Heart left ventricle (tissue), 16 donors: ENCODE results near the gene DEUP1. TPM values are rescaled to one million over a fixed set of nuclear protein-coding genes. Genes with fewer than 3 reads are reported as not detected.
A peak's percentile ranks its signal among the peaks of the same experiment; 100 is the strongest.

Experiments used
- ATAC-seq, 4 donors: fragments of 200-7000 bp; cut with Tn5 transposase; one replicate each; pipeline ENCODE4 v1.9.1; 2020 to 2022; ENCODE audit warnings: moderate library complexity in 4 of 4, mild to moderate bottlenecking in 3 of 4, moderate number of reproducible peaks in 1 of 4
- DNase-seq, 5 donors: peaks; one replicate each; pipeline ENCODE4 v3.0.0-alpha.2; 2020
- H3K27ac ChIP-seq, 12 donors: fragments of 200-600 bp; sonication (generic) in 4 of 12; one replicate each; pipeline versions ENCODE4 v1.5.0 to v1.8.0; 2016 to 2022; ENCODE audit warnings: mild to moderate bottlenecking in 2 of 12
- H3K27me3 ChIP-seq, 9 donors: fragments of 200-600 bp; sonication (generic) in 2 of 9; one replicate each; pipeline versions ENCODE4 v1.5.1 to v1.8.0; 2016 to 2022; ENCODE audit warnings: mild to moderate bottlenecking in 3 of 9
- H3K36me3 ChIP-seq, 9 donors: fragments of 200-600 bp; sonication (generic) in 2 of 9; one replicate each; pipeline versions ENCODE4 v1.5.0 to v1.8.0; 2018 to 2022; ENCODE audit warnings: mild to moderate bottlenecking in 2 of 9
- H3K4me1 ChIP-seq, 12 donors: fragments of 200-600 bp; sonication (generic) in 4 of 12; one replicate each; pipeline versions ENCODE4 v1.5.0 to v1.8.0; 2016 to 2022; ENCODE audit warnings: mild to moderate bottlenecking in 3 of 12
- H3K4me3 ChIP-seq, 12 donors: fragments of 200-600 bp; sonication (generic) in 4 of 12; one replicate each; pipeline versions ENCODE4 v1.5.0 to v1.8.0; 2017 to 2022; ENCODE audit warnings: mild to moderate bottlenecking in 9 of 12, moderate library complexity in 4 of 12
- H3K9me3 ChIP-seq, 12 donors: fragments of 200-600 bp; sonication (generic) in 4 of 12; one replicate each; pipeline versions ENCODE4 v1.5.0 to v1.8.0; 2016 to 2022; ENCODE audit warnings: mild to moderate bottlenecking in 1 of 12
- POLR2A ChIP-seq, 2 donors: fragments of 450-650 bp; IDR thresholded peaks; one replicate each; pipeline ENCODE4 v1.6.1; 2017; ENCODE audit warnings: antibody characterized with exemption in 2 of 2, mild to moderate bottlenecking in 2 of 2, moderate library complexity in 2 of 2
- WGBS, 4 donors: extraction: QIAGEN DNeasy Blood & Tissue Kit in 2 of 4; methylation state at CpG; one replicate each; pipeline versions ENCODE4 v1.1.5 to v1.1.7; 2013 to 2018; 5-methylcytosine and 5-hydroxymethylcytosine counted together
- intact Hi-C, 10 donors: fragments of 100-400 bp; cut with DNase I; formaldehyde crosslinking; loops; one replicate each; pipeline versions ENCODE4 v1.11.1 to v1.14.2; 2022
- polyA plus RNA-seq, 2 donors: library from polyadenylated mRNA; stranded (reverse); fragments of 200-250 nt; gene quantifications; one replicate each; pipeline ENCODE4 v1.2.3, GENCODE V29; 2013
- total RNA-seq, 9 donors: library from RNA; depleted of rRNA in 2 of 9; stranded (reverse); fragments of >200 nt in 2 of 9; fragmentation: NEBNext Ultra II Directional in 3 of 9; extraction: Animal tissue kit (Norgen Biotek cat#: 25700) in 3 of 9; gene quantifications; one replicate each; pipeline versions ENCODE4 v1.1.0 to v1.2.4, GENCODE V29; 2016 to 2023
- TF ChIP-seq, protein P1 (sequence below), 12 donors: fragments of 200-600 bp; sonication (generic) in 4 of 12; IDR thresholded peaks; one replicate each; pipeline versions ENCODE4 v1.5.0 to v1.8.0; 2018 to 2022; ENCODE audit warnings: antibody characterized with exemption in 12 of 12, mild to moderate bottlenecking in 5 of 12
- donor health status: ischemic (EF 13 %, LVEDD 7.1; RV severe dilation, severe dysfunction).
- donor health status: healthy with polysubstance abuse.
- donor health status: DM: no; HTN: yes; CAD: no.
- donor health status: DM: no; HTN: no; CAD: no.
- donor health status: ischemic (EF 25% LVEDD 6.9; RV normal size, moderate dysfunction).
- donor health status: ischemic (EF 25% LVEDD 5.7; RV mildly dilated, moderate dysfunction).
- donor health status: healthy.
- donor health status: DM: yes; HTN: yes; CAD: no.
- donor health status: ischemic (EF 35%, LVEDD 5.7; RV mildly dilated, moderate dysfunction).
- donor health status: nonischemic (EF 11% LVEDD 7.7; RV severe dilation, severe dysfunction).
- donor health status: DM: yes; HTN: yes; CAD: no.
- donor health status: PGD.
- donor health status: ischemic (EF 29% LVEDD 5.4; RV normal size, mild dysfunction).
- donor health status: nonischemic (EF 23%, LVEDD 6.1; RV moderate dilation, normal function).

Gene DEUP1
- total and polyA plus RNA-seq, 11 donors: not detected

DNA sequence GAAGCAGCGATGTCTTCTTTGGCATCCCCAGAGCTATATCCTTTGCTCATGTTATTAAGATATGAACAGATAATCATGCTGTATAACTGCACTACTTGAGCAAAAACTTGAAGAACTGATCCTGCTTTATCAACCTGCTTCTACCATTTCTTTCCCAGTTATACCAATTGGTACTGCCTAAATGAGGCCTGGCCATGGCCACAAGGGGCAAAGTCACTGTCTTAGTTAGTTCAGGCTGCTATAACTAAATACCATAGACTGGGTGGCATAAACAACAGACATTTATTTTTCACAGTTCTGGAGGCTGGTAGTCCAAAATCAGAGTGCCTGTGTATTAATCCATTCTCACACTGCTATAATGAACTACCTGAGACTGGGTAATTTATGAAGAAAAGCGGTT is 37.5 kb downstream of the DEUP1 start:
- no peak for TF ChIP-seq POLR2A (IDR thresholded peaks at IDR 0.05)
- TF ChIP-seq, protein P1, sequence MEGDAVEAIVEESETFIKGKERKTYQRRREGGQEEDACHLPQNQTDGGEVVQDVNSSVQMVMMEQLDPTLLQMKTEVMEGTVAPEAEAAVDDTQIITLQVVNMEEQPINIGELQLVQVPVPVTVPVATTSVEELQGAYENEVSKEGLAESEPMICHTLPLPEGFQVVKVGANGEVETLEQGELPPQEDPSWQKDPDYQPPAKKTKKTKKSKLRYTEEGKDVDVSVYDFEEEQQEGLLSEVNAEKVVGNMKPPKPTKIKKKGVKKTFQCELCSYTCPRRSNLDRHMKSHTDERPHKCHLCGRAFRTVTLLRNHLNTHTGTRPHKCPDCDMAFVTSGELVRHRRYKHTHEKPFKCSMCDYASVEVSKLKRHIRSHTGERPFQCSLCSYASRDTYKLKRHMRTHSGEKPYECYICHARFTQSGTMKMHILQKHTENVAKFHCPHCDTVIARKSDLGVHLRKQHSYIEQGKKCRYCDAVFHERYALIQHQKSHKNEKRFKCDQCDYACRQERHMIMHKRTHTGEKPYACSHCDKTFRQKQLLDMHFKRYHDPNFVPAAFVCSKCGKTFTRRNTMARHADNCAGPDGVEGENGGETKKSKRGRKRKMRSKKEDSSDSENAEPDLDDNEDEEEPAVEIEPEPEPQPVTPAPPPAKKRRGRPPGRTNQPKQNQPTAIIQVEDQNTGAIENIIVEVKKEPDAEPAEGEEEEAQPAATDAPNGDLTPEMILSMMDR (IDR thresholded peaks at IDR 0.05): no peak
- ATAC-seq (no peak), DNase-seq (no peak)
- Histone ChIP-seq H3K27me3 (no peaks in the 10 kb centered on the region), H3K36me3 (no peaks in the 10 kb centered on the region), H3K9me3 (peaks cover 0 to 10% (median 0%) of the 10 kb centered on the region in 12 donors), H3K4me3 (no peak overlapping the region), H3K4me1 (no peaks in the 10 kb centered on the region), H3K27ac (no peak overlapping the region)
- 90 to 96% (median 94%) methylated on average over 2 of the region's 2 CpGs for WGBS, 4 donors
- intact Hi-C loops: no loop called here

DNA sequence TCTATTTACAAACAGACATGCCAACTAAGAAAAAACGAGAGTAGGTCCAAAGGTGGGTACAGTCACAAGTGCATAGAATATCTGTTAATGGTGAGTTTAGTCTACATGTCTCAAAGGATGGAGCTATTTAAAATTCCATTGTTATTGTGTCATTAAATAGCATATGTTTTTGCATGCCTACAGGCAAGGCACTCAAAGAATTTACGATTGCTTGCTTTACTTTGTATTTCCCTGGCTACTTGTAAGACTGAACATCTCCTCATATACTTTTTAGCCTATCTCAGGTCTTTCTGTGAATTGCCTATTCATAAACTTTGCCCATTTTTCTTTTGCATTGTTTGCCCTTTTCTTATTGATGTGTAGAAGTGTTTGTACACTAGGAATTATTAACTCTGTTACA is 39.7 kb downstream of the DEUP1 start:
- no peaks in the 10 kb centered on the region for H3K27me3 ChIP-seq
- intact Hi-C loops: no loop called here
- H3K36me3 ChIP-seq: no peaks in the 10 kb centered on the region
- DNase-seq (no peak), ATAC-seq (no peak)
- TF ChIP-seq POLR2A (IDR thresholded peaks at IDR 0.05): no peak
- TF ChIP-seq, protein P1 (IDR thresholded peaks at IDR 0.05): no peak
- WGBS, 4 donors: 68 to 80% (median 74%) methylated on average over 2 of the region's 2 CpGs
- H3K4me1 ChIP-seq: no peaks in the 10 kb centered on the region
- H3K4me3 ChIP-seq: no peak overlapping the region
- H3K9me3 ChIP-seq: peaks cover 0 to 10% (median 0%) of the 10 kb centered on the region in 12 donors
- no peak overlapping the region for H3K27ac ChIP-seq

DNA sequence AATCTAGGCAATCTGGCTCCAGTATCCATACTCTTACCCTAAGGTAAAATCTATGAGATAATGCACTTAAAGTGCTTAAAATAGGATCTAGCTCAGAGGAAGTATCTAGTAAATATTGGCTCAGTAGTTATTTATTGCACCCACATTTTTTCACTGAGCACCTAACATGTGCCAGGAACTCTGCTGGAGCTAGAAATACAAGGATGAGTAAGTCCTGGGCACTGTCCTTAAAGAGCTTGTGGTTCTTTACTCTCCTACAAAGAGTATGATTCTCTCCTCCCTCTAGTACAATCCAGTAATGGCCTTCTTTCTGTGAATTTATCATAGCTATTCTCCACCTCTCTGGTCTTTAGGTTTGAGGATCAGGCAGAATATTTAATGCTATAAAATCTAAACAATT is 59.2 kb downstream of the DEUP1 start:
- no peak overlapping the region for H3K4me3 ChIP-seq
- H3K9me3 ChIP-seq: no peaks in the 10 kb centered on the region
- H3K36me3 ChIP-seq: no peaks in the 10 kb centered on the region
- DNase-seq (no peak), ATAC-seq (peak in 2 of 4 donors; percentile 34 to 49)
- H3K27ac ChIP-seq: no peak overlapping the region
- H3K4me1 ChIP-seq: peaks cover 0 to 5% (median 0%) of the 10 kb centered on the region in 12 donors
- TF ChIP-seq, protein P1 (IDR thresholded peaks at IDR 0.05): no peak
- intact Hi-C loops: loop anchor here in 3 of 10 donors (10.0 kb wide), 3 partner anchors 55 to 155 kb away; partner anchors contain the start of genes DEUP1 (in 1 of the 3) and SMCO4 (in 1 of the 3)
- H3K27me3 ChIP-seq: no peaks in the 10 kb centered on the region

DNA sequence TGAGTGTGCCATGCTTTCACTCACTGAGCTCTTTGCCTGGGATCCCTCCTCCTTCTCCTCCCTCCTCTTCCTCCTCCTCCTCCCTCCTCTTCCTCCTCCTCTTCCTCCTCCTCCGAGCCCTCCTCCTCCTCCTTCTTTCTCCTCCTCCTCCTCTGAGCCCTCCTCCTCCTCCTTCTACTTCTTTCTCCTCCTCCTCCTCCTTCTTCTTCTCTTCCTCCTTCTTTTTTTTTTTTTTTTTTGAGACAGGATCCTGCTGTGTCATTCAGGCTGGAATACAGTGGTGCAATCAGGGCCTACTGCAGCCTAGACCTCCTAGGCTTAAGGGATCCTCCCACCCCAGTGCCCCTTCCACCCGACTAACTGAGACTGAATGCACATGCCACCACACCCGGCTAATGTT is 62.3 kb downstream of the DEUP1 start:
- H3K4me3 ChIP-seq: no peak overlapping the region
- no peak overlapping the region for H3K27ac ChIP-seq
- TF ChIP-seq, protein P1 (IDR thresholded peaks at IDR 0.05): no peak
- no peak for TF ChIP-seq POLR2A (IDR thresholded peaks at IDR 0.05)
- no peaks in the 10 kb centered on the region for H3K9me3 ChIP-seq
- H3K4me1 ChIP-seq: peaks cover 0 to 7% (median 0%) of the 10 kb centered on the region in 12 donors
- 64 to 75% (median 73%) methylated on average over 3 of the region's 3 CpGs for WGBS, 4 donors
- H3K27me3 ChIP-seq: no peaks in the 10 kb centered on the region
- DNase-seq: no peak
- ATAC-seq: peak in 2 of 4 donors; percentile 22 to 54
- H3K36me3 ChIP-seq: no peaks in the 10 kb centered on the region
- intact Hi-C loops: loop anchor here in 3 of 10 donors (10.0 kb wide), 3 partner anchors 58 to 152 kb away; partner anchors contain the start of genes DEUP1 (in 1 of the 3) and SMCO4 (in 1 of the 3)
